ENCODE results near the gene NOL4.
"Not testable (repeated sequence)": the region's sequence is repeated elsewhere in the genome, so short reads cannot be mapped to it uniquely, and the experiment has no call there.

Gene NOL4

GRCh38 chr18:34224423-34225217 lies at the start of gene NOL4:
Gene NOL4, minus strand, starts transcription at chr18:34224913. Its CDS starts 1,660 bp downstream, at chr18:34223253.
- no peak for DNase-seq

GRCh38 chr18:34266029-34266428 lies 41.3 kb upstream of the NOL4 start:
- not testable (repeated sequence) for DNase-seq

- no peak for DNase-seq
Measured at GRCh38 chr18:34261865-34262780, 37.4 kb upstream of the NOL4 start.

GRCh38 chr18:34258176-34258575 lies 33.5 kb upstream of the NOL4 start:
- no peak for DNase-seq

- no peak for DNase-seq
Measured at GRCh38 chr18:34251919-34252318, 27.2 kb upstream of the NOL4 start.

- DNase-seq = no peak
Measured at GRCh38 chr18:34248727-34249126, 24.0 kb upstream of the NOL4 start.

GRCh38 chr18:34242739-34243138 lies 18.0 kb upstream of the NOL4 start:
- DNase-seq = no peak

- not testable (repeated sequence) for DNase-seq
Measured at GRCh38 chr18:34233781-34234388, 9.2 kb upstream of the NOL4 start.

GRCh38 chr18:34225218-34225553 lies 473 bp upstream of the NOL4 start:
- DNase-seq = no peak

GRCh38 chr18:34223893-34224422 lies 755 bp downstream of the NOL4 start:
- DNase-seq = no peak

- DNase-seq = no peak
Measured at GRCh38 chr18:34223164-34223892, 1.4 kb downstream of the NOL4 start.

GRCh38 chr18:34222307-34223163 lies 2.2 kb downstream of the NOL4 start:
- no peak for DNase-seq

- no peak for DNase-seq
Measured at GRCh38 chr18:34221971-34222306, 2.8 kb downstream of the NOL4 start.

GRCh38 chr18:34220081-34220815 lies 4.5 kb downstream of the NOL4 start:
- no peak for DNase-seq

- no peak for DNase-seq
Measured at GRCh38 chr18:34219651-34220050, 5.1 kb downstream of the NOL4 start.

- no peak for DNase-seq
Measured at GRCh38 chr18:34212511-34212910, 12.2 kb downstream of the NOL4 start.

GRCh38 chr18:34207344-34207851 lies 17.3 kb downstream of the NOL4 start:
- DNase-seq = no peak

GRCh38 chr18:34203866-34204265 lies 20.8 kb downstream of the NOL4 start:
- no peak for DNase-seq

- no peak for DNase-seq
Measured at GRCh38 chr18:34196256-34196655, 28.5 kb downstream of the NOL4 start.

GRCh38 chr18:34194239-34194638 lies 30.5 kb downstream of the NOL4 start:
- no peak for DNase-seq
